Measurements from ENCODE around the gene GPR42.

- TF ChIP-seq CTCF (IDR thresholded peaks at IDR 0.05): no peak
- TF ChIP-seq ZFX (IDR thresholded peaks at IDR 0.05; ENCODE audit: borderline replicate concordance): no peak
Measured at GRCh38 chr19:35388277-35389054, 17.6 kb downstream of the GPR42 start.
